NOMO-1 (cell line): ENCODE measurements around the gene DCPS.
"Not testable (repeated sequence)": the region's sequence is repeated elsewhere in the genome, so short reads cannot be mapped to it uniquely, and the experiment has no call there.

Source experiments
- DNase-seq, 2 experiments: peaks; one replicate each; lab custom pipeline; 2025; ENCODE audit not compliant: unreplicated experiment in 2 of 2; lab: John Stamatoyannopoulos, UW

DCPS gene

GRCh38 chr11:126357969-126358762 is 54.3 kb downstream of the DCPS start:
- DNase-seq: no peak

- no peak for DNase-seq
Measured at GRCh38 chr11:126358763-126359160, 54.9 kb downstream of the DCPS start.

GRCh38 chr11:126359431-126360048 is 55.7 kb downstream of the DCPS start:
- no peak for DNase-seq

- DNase-seq: no peak
Measured at GRCh38 chr11:126360049-126360446, 56.2 kb downstream of the DCPS start.

- DNase-seq: no peak
Measured at GRCh38 chr11:126361400-126361799, 57.5 kb downstream of the DCPS start.

GRCh38 chr11:126362879-126363655 is 59.2 kb downstream of the DCPS start:
- no peak for DNase-seq

- no peak for DNase-seq
Measured at GRCh38 chr11:126363706-126364248, 59.9 kb downstream of the DCPS start.

GRCh38 chr11:126364735-126365134 is 60.9 kb downstream of the DCPS start:
- not testable (repeated sequence) for DNase-seq

GRCh38 chr11:126365508-126365907 is 61.6 kb downstream of the DCPS start:
- not testable (repeated sequence) for DNase-seq

GRCh38 chr11:126366064-126366822 is 62.4 kb downstream of the DCPS start:
- no peak for DNase-seq

- DNase-seq: not testable (repeated sequence)
Measured at GRCh38 chr11:126366823-126367654, 63.2 kb downstream of the DCPS start.

GRCh38 chr11:126367806-126368205 is 63.9 kb downstream of the DCPS start:
- not testable (repeated sequence) for DNase-seq

- peak; percentile 22 to 27 for DNase-seq
Measured at GRCh38 chr11:126368336-126369119, 64.7 kb downstream of the DCPS start.

- DNase-seq: no peak
Measured at GRCh38 chr11:126370016-126370415, 66.2 kb downstream of the DCPS start.

- DNase-seq: no peak
Measured at GRCh38 chr11:126371595-126371994, 67.7 kb downstream of the DCPS start.

GRCh38 chr11:126373389-126374066 is 69.7 kb downstream of the DCPS start:
- not testable (repeated sequence) for DNase-seq

- DNase-seq: not testable (repeated sequence)
Measured at GRCh38 chr11:126374562-126375300, 70.9 kb downstream of the DCPS start.

GRCh38 chr11:126375726-126376125 is 71.9 kb downstream of the DCPS start:
- DNase-seq: no peak
